DND-41 (cell line): Measurements from ENCODE around the gene CRISPLD2.

Experiments used
- CTCF ChIP-seq: IDR thresholded peaks from 2 replicates; pipeline ENCODE4 v1.5.1; 2012; ENCODE audit warnings: borderline replicate concordance, low read length, moderate library complexity, mild to moderate bottlenecking; ENCODE audit not compliant: poor library complexity, severe bottlenecking; ENCODE audit errors: extremely low read depth
- EZH2 ChIP-seq: IDR thresholded peaks from 3 replicates; pipeline ENCODE4 v1.6.1; 2012; ENCODE audit warnings: borderline replicate concordance, low read depth, mild to moderate bottlenecking, moderate library complexity, low read length, inconsistent platforms; ENCODE audit not compliant: severe bottlenecking

- no peak for TF ChIP-seq CTCF
- no peak for TF ChIP-seq EZH2
Observed at GRCh38 chr16:84778720-84779119, 41.1 kb upstream of the CRISPLD2 start.
